ENCODE data around the gene RPA3. TPM values are rescaled to one million over a fixed set of nuclear protein-coding genes. Genes with fewer than 3 reads are reported as not detected.

RPA3 gene
- total RNA-seq, 3 donors from 2014 or later (not counting 1 experiment from before 2014, with no cell fraction given): 14.2 to 25.9 (median 22.6) TPM

DNA sequence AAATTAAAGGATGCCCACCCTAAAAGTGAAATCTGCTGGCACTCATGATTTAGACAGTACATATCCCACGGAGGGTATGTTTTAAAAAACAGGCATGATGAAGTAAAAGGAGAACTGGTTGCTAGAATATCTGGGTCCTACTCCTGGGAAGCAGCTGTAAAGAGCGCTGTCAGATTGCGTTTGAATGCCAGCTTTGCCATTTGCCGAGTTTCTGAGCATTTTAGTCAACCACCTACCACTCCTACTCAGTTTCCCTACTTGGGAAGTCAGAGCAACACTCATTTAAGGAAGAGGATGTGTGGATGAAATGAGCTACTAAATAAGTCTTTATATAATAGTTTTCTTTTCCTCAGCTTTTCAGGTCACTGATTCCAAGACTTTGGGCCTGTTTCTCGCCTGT lies 79.0 kb downstream of the RPA3 start:
- Mint-ChIP-seq H3K27ac (peak overlapping the region; percentile 94 to 98), H3K4me1 (peaks cover 26 to 39% of the 10 kb centered on the region in 2 donors), H3K27me3 (ENCODE audit: low read depth in 2 of 2) (no peaks in the 10 kb centered on the region), H3K36me3 (no peaks in the 10 kb centered on the region), H3K4me3 (peak overlapping the region; percentile 93), H3K9me3 (no peaks in the 10 kb centered on the region)
- H3K27me3 ChIP-seq (ENCODE audit: control insufficient read depth, insufficient read depth, low read length): no peaks in the 10 kb centered on the region
- WGBS (ENCODE audit: insufficient coverage): 19% methylated on average over 5 of the region's 5 CpGs
- intact Hi-C loops (cut with micrococcal nuclease): no loop called here
- no peaks in the 10 kb centered on the region for H3K9me3 ChIP-seq (ENCODE audit: control insufficient read depth, insufficient read depth, low read length)
- H3K4me3 ChIP-seq (ENCODE audit: low read length): peak overlapping the region; percentile 77
- TF ChIP-seq, protein P1, sequence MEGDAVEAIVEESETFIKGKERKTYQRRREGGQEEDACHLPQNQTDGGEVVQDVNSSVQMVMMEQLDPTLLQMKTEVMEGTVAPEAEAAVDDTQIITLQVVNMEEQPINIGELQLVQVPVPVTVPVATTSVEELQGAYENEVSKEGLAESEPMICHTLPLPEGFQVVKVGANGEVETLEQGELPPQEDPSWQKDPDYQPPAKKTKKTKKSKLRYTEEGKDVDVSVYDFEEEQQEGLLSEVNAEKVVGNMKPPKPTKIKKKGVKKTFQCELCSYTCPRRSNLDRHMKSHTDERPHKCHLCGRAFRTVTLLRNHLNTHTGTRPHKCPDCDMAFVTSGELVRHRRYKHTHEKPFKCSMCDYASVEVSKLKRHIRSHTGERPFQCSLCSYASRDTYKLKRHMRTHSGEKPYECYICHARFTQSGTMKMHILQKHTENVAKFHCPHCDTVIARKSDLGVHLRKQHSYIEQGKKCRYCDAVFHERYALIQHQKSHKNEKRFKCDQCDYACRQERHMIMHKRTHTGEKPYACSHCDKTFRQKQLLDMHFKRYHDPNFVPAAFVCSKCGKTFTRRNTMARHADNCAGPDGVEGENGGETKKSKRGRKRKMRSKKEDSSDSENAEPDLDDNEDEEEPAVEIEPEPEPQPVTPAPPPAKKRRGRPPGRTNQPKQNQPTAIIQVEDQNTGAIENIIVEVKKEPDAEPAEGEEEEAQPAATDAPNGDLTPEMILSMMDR (IDR thresholded peaks at IDR 0.05): no peak
- peaks cover 11% of the 10 kb centered on the region for H3K4me1 ChIP-seq (ENCODE audit: control insufficient read depth, insufficient read depth, low read length)
- ATAC-seq (no peak), DNase-seq (no peak)
- H3K36me3 ChIP-seq (ENCODE audit: control insufficient read depth, insufficient read depth, low read length): peaks cover 12% of the 10 kb centered on the region
- peak overlapping the region; percentile 90 for H3K27ac ChIP-seq (ENCODE audit: low read length)

DNA sequence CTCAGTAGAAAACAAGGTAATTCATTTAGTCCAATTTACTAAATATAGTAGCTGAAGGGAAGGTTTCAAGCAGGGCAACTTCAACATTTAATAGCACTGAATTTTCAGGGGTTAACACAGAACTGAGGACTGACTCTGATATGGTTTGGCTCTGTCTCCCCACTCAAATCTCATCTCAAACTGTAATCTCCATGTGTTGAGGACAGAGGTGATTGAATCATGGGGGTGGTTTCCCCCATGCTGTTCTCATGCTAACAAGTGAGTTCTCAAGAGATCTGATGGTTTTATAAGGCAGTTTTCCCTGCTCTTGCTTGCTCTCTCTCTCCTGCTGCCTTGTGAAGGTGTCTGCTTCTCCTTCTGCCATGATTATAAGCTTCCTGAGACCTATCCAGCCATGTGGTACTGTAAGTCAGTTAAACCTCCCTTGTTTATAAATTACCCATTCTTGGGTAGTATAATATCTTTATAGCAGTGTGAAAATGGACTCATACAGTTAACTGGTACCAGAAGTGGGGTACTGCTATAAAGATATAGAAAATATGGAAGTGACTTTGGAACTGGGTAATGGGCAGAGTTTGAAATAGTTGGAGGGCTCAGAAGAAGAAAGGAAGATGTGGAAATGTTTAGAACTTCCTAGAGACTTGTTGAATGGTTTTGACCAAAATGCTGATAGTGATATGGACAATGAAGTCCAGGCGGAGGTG lies 87.6 kb downstream of the RPA3 start:
- TF ChIP-seq, protein P1 (IDR thresholded peaks at IDR 0.05): no peak
- intact Hi-C loops (cut with micrococcal nuclease): no loop called here
- ATAC-seq: no peak
- H3K36me3 ChIP-seq (ENCODE audit: control insufficient read depth, insufficient read depth, low read length): peaks cover 3% of the 10 kb centered on the region
- Mint-ChIP-seq H3K27me3 (ENCODE audit: low read depth in 2 of 2) (peaks cover 0 to 8% of the 10 kb centered on the region in 2 donors), H3K36me3 (no peaks in the 10 kb centered on the region), H3K4me1 (no peaks in the 10 kb centered on the region), H3K4me3 (no peak overlapping the region), H3K27ac (no peak overlapping the region), H3K9me3 (peaks cover 3% of the 10 kb centered on the region in 2 donors)
- 100% methylated on average over 1 of the region's 1 CpG for WGBS (ENCODE audit: insufficient coverage)
- H3K4me3 ChIP-seq (ENCODE audit: low read length): no peak overlapping the region
- H3K27ac ChIP-seq (ENCODE audit: low read length): no peak overlapping the region
- DNase-seq: no peak
- H3K27me3 ChIP-seq (ENCODE audit: control insufficient read depth, insufficient read depth, low read length): no peaks in the 10 kb centered on the region
- H3K4me1 ChIP-seq (ENCODE audit: control insufficient read depth, insufficient read depth, low read length): no peaks in the 10 kb centered on the region
- H3K9me3 ChIP-seq (ENCODE audit: control insufficient read depth, insufficient read depth, low read length): no peaks in the 10 kb centered on the region

DNA sequence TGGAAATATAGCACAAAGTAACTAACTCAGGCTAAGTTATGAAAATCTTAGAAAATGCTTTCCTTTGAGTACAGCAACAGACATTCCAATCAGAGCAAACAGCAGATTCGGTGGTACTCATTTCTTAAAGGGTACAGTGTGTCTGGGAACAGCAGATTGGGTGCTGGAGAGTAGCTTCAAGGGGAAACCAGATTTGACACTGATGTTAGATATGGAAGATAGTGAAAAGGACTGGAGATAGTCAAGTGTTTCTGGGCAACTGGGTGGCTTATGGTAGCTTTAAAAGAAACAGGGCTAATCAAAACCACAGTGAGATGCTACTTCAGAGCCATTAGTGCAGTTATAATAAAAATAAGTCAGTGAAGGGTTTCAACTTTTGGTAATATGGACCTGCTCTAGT lies 89.9 kb downstream of the RPA3 start:
- no peaks in the 10 kb centered on the region for H3K9me3 ChIP-seq (ENCODE audit: control insufficient read depth, insufficient read depth, low read length)
- H3K27ac Mint-ChIP-seq: no peak overlapping the region
- peaks cover 6 to 12% of the 10 kb centered on the region in 2 donors for H3K27me3 Mint-ChIP-seq (ENCODE audit: low read depth in 2 of 2)
- no peaks in the 10 kb centered on the region for H3K36me3 Mint-ChIP-seq
- TF ChIP-seq, protein P1 (IDR thresholded peaks at IDR 0.05): no peak
- intact Hi-C loops (cut with micrococcal nuclease): no loop called here
- DNase-seq: no peak
- peaks cover 3 to 5% of the 10 kb centered on the region in 2 donors for H3K9me3 Mint-ChIP-seq
- no peak overlapping the region for H3K4me3 ChIP-seq (ENCODE audit: low read length)
- no peaks in the 10 kb centered on the region for H3K27me3 ChIP-seq (ENCODE audit: control insufficient read depth, insufficient read depth, low read length)
- H3K4me1 Mint-ChIP-seq: no peaks in the 10 kb centered on the region
- ATAC-seq: no peak
- H3K4me1 ChIP-seq (ENCODE audit: control insufficient read depth, insufficient read depth, low read length): no peaks in the 10 kb centered on the region
- no peaks in the 10 kb centered on the region for H3K36me3 ChIP-seq (ENCODE audit: control insufficient read depth, insufficient read depth, low read length)
- H3K4me3 Mint-ChIP-seq: no peak overlapping the region
- H3K27ac ChIP-seq (ENCODE audit: low read length): no peak overlapping the region
- WGBS (ENCODE audit: insufficient coverage): 89% methylated on average over 1 of the region's 1 CpG
